PC-3 (cell line): ENCODE results near the gene SUN1. TPM values are rescaled to one million over a fixed set of nuclear protein-coding genes. Genes with fewer than 3 reads are reported as not detected.

Experiments used
- ATAC-seq: fragments of 200-7000 bp; cut with Tn5 transposase; 2 replicates; pipeline ENCODE4 v1.9.1; 2020; ENCODE audit warnings: mild to moderate bottlenecking, moderate library complexity
- BruUV-seq: library from RNA; stranded (reverse); fragments of 400-500 nt; replicated peaks from 2 replicates; lab custom pipeline; 2021; lab: Mats Ljungman, UMichigan
- CTCF ChIA-PET: fragments of 300-600 bp; sonication (Branson Sonifier 250); formaldehyde crosslinking; loops from one replicate; lab custom pipeline; 2022; ENCODE audit warnings: antibody characterized with exemption; lab: Charles Lee
- POLR2A ChIA-PET: fragments of 300-600 bp; sonication (Branson Sonifier 250); formaldehyde crosslinking; loops from one replicate; lab custom pipeline; 2022; ENCODE audit warnings: antibody characterized with exemption; ENCODE audit not compliant: unreplicated experiment; lab: Charles Lee
- DNase-seq: peaks from one replicate; pipeline ENCODE4 v3.0.0-alpha.2; 2015
- H2AFZ ChIP-seq: fragments of 300-600 bp; sonication (generic); 2 replicates; pipeline ENCODE4 v1.6.0; 2016; ENCODE audit warnings: antibody characterized with exemption, low read length
- H3F3A ChIP-seq: fragments of 300-600 bp; sonication (generic); one replicate; pipeline ENCODE4 v1.6.0; 2017; ENCODE audit warnings: antibody characterized with exemption, low read length, control low read depth, mild to moderate bottlenecking; ENCODE audit not compliant: unreplicated experiment
- H3K27ac ChIP-seq: fragments of 300-600 bp; sonication (generic); 2 replicates; pipeline ENCODE4 v1.5.1; 2016; ENCODE audit warnings: mild to moderate bottlenecking, low read length
- H3K27me3 ChIP-seq: fragments of 300-600 bp; sonication (generic); 2 replicates; pipeline ENCODE4 v1.6.1; 2016; ENCODE audit warnings: low read length, mixed read lengths
- H3K36me3 ChIP-seq: fragments of 300-600 bp; sonication (generic); 2 replicates; pipeline ENCODE4 v1.6.1; 2016; ENCODE audit warnings: low read depth, mixed run types, low read length, mixed read lengths
- H3K4me1 ChIP-seq: fragments of 300-600 bp; sonication (generic); 2 replicates; pipeline ENCODE4 v1.5.1; 2016; ENCODE audit warnings: low read length; ENCODE audit not compliant: insufficient read depth
- H3K4me2 ChIP-seq: fragments of 300-600 bp; sonication (generic); 2 replicates; pipeline ENCODE4 v1.6.0; 2016; ENCODE audit warnings: low read length
- H3K4me3 ChIP-seq: fragments of 300-600 bp; sonication (generic); 2 replicates; pipeline ENCODE4 v1.5.1; 2016; ENCODE audit warnings: mild to moderate bottlenecking, low read length, mixed read lengths
- H3K79me2 ChIP-seq: fragments of 300-600 bp; sonication (generic); 2 replicates; pipeline ENCODE4 v1.6.1; 2017; ENCODE audit warnings: low read length, mixed read lengths
- H3K9ac ChIP-seq: fragments of 300-600 bp; sonication (generic); 2 replicates; pipeline ENCODE4 v1.6.0; 2016; ENCODE audit warnings: mild to moderate bottlenecking, low read length
- H3K9me2 ChIP-seq: fragments of 300-600 bp; sonication (generic); replicated peaks from 2 replicates; pipeline ENCODE4 v1.6.1; 2016; ENCODE audit warnings: mixed run types, low read length, mixed read lengths
- H3K9me3 ChIP-seq: fragments of 300-600 bp; sonication (generic); 2 replicates; pipeline ENCODE4 v1.6.1; 2016; ENCODE audit warnings: low read length, mixed read lengths
- H4K20me1 ChIP-seq: fragments of 300-600 bp; sonication (generic); 2 replicates; pipeline ENCODE4 v1.6.1; 2016; ENCODE audit warnings: low read length, mixed read lengths
- CTCF ChIP-seq: fragments of 300-600 bp; sonication (generic); conservative IDR thresholded peaks from 2 replicates; pipeline ENCODE4 v1.5.1; 2017; ENCODE audit warnings: antibody characterized with exemption, low read depth, mild to moderate bottlenecking, low read length
- EZH2 ChIP-seq: fragments of 300-600 bp; sonication (generic); IDR thresholded peaks from one replicate; pipeline ENCODE4 v1.6.1; 2017; ENCODE audit warnings: antibody characterized with exemption, mild to moderate bottlenecking, low read length; ENCODE audit not compliant: unreplicated experiment
- EZH2phosphoT487 ChIP-seq: fragments of 300-600 bp; sonication (generic); IDR thresholded peaks from 2 replicates; pipeline ENCODE4 v1.6.1; 2018; ENCODE audit warnings: mild to moderate bottlenecking, antibody characterized with exemption, low read length, borderline replicate concordance
- intact Hi-C: fragments of 100-400 bp; cut with micrococcal nuclease; formaldehyde crosslinking; loops from 2 replicates; pipeline ENCODE4 v1.9.0; 2023
- total RNA-seq: library from RNA; depleted of rRNA; stranded (reverse); fragments of >200 nt; gene quantifications from 2 replicates; pipeline ENCODE4 v1.2.3, GENCODE V29; 2014

Gene SUN1
- total RNA-seq, 1 experiment from 2014 or later = 92.5 TPM

DNA sequence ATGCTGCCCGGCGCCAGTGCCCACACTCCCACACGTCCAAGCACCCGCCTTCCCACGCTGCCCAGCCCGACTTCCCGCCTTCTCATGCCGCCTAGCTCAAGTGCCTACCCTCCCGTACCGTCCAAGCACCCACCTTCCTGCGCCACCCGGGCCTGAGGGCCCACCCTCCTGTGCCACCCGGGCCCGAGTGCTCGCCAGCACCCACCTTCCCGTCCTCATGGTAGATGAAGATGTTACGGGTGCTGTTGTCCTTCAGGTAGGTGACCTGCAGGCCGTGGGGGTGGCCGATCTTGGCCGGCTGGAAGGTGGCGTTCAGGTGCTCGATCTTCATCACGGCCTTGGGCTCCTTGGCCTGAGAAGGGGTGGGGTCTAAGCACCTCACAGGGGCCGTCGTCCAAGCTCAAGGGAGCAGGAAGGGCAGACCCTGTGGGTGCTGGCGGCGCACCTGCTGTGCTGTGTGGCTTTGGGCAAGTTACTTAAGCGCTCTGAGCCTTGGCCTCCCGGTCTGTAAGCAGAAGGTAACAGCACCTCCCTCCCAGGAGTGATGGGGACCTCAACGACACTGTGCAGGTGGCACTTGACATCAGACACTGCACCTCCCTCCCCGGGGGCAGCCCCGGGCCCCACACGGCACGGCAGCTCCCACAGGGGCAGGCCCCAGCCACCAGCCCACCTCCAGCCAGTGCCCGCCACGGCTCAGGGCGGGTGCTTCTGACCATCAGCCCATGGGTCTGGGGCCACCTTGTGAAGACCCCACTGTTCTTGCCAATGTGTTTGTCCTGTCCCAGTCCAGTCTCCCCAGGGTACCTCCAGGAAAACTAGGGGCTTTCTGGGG lies 71.9 kb downstream of the SUN1 start:
- Histone ChIP-seq H4K20me1 (no peaks in the 10 kb centered on the region), H3K9me3 (no peaks in the 10 kb centered on the region), H3K9ac (no peak overlapping the region), H3K4me2 (peak overlapping the region; percentile 44; the same call in 1 of the 2 replicates), H3K4me3 (no peak overlapping the region), H3K27me3 (peaks cover 4% of the 10 kb centered on the region; the same call in 1 of the 2 replicates), H3K36me3 (no peaks in the 10 kb centered on the region), H3K79me2 (no peaks in the 10 kb centered on the region), H3F3A (no peaks in the 10 kb centered on the region), H3K9me2 (no peaks in the 10 kb centered on the region), H2AFZ (no peak overlapping the region), H3K27ac (no peak overlapping the region), H3K4me1 (peaks cover 7% of the 10 kb centered on the region; the same call in 1 of the 2 replicates)
- ChIA-PET POLR2A (no interaction called here), CTCF (no interaction called here)
- no peak for DNase-seq
- no peak for TF ChIP-seq EZH2phosphoT487
- intact Hi-C loops = no loop called here
- no TSS peak for BruUV-seq
- ATAC-seq = no peak

DNA sequence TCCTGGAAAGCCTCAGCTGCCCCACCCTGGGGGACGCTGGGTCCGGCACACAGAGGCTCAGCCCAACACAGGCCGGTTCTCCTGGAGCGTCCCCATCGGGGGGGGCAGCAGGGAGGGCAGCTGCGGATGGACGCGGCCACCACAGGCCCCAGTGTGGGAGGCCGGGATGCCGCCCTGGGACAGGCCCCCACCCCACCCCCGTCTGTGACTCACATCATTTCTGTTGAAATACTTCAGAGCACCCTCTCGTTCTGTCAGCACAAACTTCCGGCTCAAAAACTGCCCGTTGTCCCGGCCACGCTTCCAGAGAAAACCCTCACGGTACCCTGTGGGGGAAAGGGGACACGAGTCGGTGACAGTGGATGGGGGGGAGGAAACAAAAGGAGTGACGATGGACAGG lies 72.6 kb downstream of the SUN1 start:
- Histone ChIP-seq H3F3A (no peaks in the 10 kb centered on the region), H4K20me1 (no peaks in the 10 kb centered on the region), H3K4me1 (peaks cover 7% of the 10 kb centered on the region; the same call in 1 of the 2 replicates), H3K9me2 (no peaks in the 10 kb centered on the region), H3K27me3 (peaks cover 4% of the 10 kb centered on the region; the same call in 1 of the 2 replicates), H3K9ac (no peak overlapping the region), H3K36me3 (no peaks in the 10 kb centered on the region), H3K4me3 (no peak overlapping the region), H3K27ac (no peak overlapping the region), H2AFZ (no peak overlapping the region), H3K4me2 (peak overlapping the region; percentile 44; the same call in 1 of the 2 replicates), H3K9me3 (no peaks in the 10 kb centered on the region), H3K79me2 (no peaks in the 10 kb centered on the region)
- intact Hi-C loops = no loop called here
- no peak for TF ChIP-seq EZH2phosphoT487
- TF ChIP-seq CTCF = no peak
- TF ChIP-seq EZH2 = no peak
- ChIA-PET POLR2A (no interaction called here), CTCF (no interaction called here)
- DNase-seq = peak; percentile 53
- ATAC-seq = peak; percentile 17
- no TSS peak for BruUV-seq

DNA sequence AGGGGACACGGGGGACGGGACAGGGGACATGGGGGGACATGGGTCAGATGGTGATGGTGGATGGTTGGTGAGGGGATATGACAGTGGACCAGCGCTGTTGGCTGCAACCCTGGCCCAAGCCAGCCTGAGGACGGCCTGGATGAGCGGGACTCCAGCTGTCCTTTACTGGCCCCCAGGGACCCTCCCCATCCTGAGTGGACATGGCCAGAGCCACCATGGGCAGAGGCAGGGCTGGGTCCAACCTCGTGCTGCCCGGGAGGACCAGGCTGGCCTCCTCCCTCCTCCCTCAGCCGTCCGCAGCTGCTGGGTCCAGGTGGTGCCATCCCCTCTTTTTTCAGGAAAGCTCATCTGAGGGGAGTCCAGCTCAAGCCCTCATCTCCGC lies 74.5 kb downstream of the SUN1 start:
- H3K4me2 ChIP-seq = no peak overlapping the region
- peaks cover 4% of the 10 kb centered on the region; the same call in 1 of the 2 replicates for H3K27me3 ChIP-seq
- intact Hi-C loops = no loop called here
- no peak for TF ChIP-seq CTCF
- TF ChIP-seq EZH2 = no peak
- TF ChIP-seq EZH2phosphoT487 = no peak
- BruUV-seq = no TSS peak
- no peaks in the 10 kb centered on the region for H3K9me3 ChIP-seq
- H3K9ac ChIP-seq = no peak overlapping the region
- no peak overlapping the region for H2AFZ ChIP-seq
- CTCF ChIA-PET = interaction anchor here (0.6 kb wide), 1 partner anchor 138 kb away, joined by 3 read pairs; the partner anchor contains the start of gene GPR146
- H3K4me1 ChIP-seq = peaks cover 7% of the 10 kb centered on the region; the same call in 1 of the 2 replicates
- H3K4me3 ChIP-seq = no peak overlapping the region
- no peaks in the 10 kb centered on the region for H3K79me2 ChIP-seq
- H4K20me1 ChIP-seq = no peaks in the 10 kb centered on the region
- H3F3A ChIP-seq = no peaks in the 10 kb centered on the region
- H3K27ac ChIP-seq = no peak overlapping the region
- DNase-seq (no peak), ATAC-seq (no peak)
- no peaks in the 10 kb centered on the region for H3K9me2 ChIP-seq
- no peaks in the 10 kb centered on the region for H3K36me3 ChIP-seq
- POLR2A ChIA-PET = interaction anchor here (0.6 kb wide), 1 partner anchor 286 kb away, joined by 7 read pairs; no protein-coding TSS in a partner anchor
